Glomerular endothelial cell (primary cell): ENCODE measurements around the gene ALG8. TPM values are rescaled to one million over a fixed set of nuclear protein-coding genes. Genes with fewer than 3 reads are reported as not detected.
"Not testable (repeated sequence)": the region's sequence is repeated elsewhere in the genome, so short reads cannot be mapped to it uniquely, and the experiment has no call there.

ENCODE experiments used
- DNase-seq: peaks from one replicate; pipeline ENCODE4 v3.0.0-alpha.2; 2011; ENCODE audit warnings: low read depth, low spot score; ENCODE audit errors: extremely low read depth
- total RNA-seq: library from RNA; depleted of rRNA; stranded (reverse); fragments of >200 nt; gene quantifications from 2 replicates; pipeline ENCODE4 v1.2.3, GENCODE V29; 2015

The ALG8 gene
- total RNA-seq, 1 donor from 2014 or later, result 25.8 TPM

- DNase-seq, result no peak
These were observed 30.1 kb downstream of the ALG8 start for GRCh38 chr11:78109081-78110015.

GRCh38 chr11:78100676-78101472, 38.6 kb downstream of the ALG8 start:
- DNase-seq, result no peak

DNA sequence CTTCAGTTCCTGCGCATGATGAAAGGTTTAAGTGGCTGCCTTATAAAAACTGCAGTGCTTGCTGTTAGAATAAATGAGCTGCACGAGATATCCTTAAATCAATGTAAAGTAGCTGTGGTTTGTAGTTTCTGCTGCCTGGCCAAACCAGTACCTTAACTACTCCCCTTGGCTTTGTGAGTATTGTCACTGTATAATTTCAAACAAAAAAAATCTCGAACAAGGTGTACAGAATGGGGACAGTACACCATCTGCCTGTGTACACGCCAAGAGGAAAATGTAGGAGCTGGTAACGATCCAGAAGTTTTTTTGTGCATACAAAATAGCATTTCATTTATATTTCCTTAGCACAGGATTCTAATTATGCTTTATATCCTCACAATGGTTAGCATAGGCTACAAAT, 39.2 kb downstream of the ALG8 start:
- DNase-seq, result no peak

DNA sequence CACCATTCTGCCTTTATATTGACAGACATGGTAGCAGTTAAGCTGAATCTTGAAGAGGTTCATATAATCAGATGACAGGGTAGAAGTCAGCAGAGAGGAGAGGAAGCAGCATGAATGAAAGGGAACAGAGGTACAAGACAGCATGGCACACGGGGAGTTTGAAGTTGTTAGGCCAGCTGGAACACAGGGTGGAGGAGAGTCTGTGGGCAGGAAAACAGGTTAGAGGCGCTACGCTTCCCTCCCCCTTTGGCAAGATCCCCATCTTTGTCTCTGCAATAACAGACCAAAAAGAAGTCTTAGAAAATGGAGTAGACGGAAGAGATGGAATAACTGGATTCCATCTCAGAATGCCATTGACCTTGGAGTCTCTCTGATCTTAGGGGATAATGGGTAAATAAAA, 39.8 kb downstream of the ALG8 start:
- no peak for DNase-seq

DNA sequence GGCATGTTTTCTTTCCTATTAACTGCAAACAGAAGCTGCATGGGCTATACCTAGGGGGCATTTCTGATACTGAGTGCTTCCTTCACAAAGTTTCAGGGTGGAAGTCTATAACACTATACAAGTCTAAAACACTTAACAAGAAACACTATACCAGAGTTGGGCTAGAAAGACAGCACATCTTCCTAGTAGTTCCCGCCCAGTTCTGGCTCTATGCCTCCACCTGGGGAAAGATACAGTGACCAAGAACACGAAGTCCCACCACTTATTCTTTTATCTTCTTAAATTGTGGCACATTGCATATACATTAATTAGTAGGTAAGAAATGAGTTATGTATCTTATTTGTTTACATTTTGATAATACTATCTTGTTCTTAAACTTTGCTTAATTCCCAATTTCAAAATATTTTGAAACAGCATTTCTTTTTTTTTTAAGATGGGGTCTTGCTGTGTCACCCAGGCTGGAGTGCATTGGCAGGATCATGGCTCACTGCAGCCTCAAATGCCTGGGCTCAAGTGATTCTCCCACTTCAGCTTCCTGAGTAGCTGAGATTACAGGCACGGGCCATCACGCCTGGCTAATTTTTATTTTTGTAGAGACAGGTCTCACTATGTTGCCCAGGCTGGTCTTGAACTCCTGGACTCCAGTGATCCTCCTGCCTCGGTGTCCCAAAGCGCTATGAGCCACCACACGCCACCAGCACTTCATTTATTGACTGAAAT, 41.6 kb downstream of the ALG8 start:
- no peak for DNase-seq

- DNase-seq, result no peak
These were observed 45.2 kb downstream of the ALG8 start for GRCh38 chr11:78094250-78094649.

- not testable (repeated sequence) for DNase-seq
These were observed 52.8 kb downstream of the ALG8 start for GRCh38 chr11:78086521-78087074.

- DNase-seq, result no peak
These were observed 53.5 kb downstream of the ALG8 start for GRCh38 chr11:78085972-78086371.

- not testable (repeated sequence) for DNase-seq
These were observed 54.9 kb downstream of the ALG8 start for GRCh38 chr11:78084506-78084905.

DNA sequence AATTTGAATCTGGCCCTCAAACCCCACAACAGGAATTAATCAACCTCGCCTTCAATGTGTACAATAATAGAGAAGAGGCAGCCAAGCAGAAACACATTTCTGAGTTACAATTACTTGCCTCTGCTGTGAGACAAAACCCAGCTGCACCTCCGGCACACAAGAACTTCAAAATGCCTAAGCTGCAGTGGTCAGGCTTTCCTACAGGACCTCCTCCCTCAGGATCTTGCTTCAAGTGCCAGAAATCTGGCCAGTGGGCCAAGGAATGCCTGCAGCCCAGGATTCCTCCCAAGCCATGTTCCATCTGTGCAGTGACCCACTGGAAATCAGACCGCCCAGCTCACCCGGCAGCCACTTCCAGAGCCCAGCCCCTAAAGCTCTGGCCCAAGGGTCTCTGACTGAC, 56.4 kb downstream of the ALG8 start:
- no peak for DNase-seq

GRCh38 chr11:78082146-78082545, 57.3 kb downstream of the ALG8 start:
- no peak for DNase-seq

- DNase-seq, result no peak
These were observed 57.8 kb downstream of the ALG8 start for GRCh38 chr11:78081583-78081982.

DNA sequence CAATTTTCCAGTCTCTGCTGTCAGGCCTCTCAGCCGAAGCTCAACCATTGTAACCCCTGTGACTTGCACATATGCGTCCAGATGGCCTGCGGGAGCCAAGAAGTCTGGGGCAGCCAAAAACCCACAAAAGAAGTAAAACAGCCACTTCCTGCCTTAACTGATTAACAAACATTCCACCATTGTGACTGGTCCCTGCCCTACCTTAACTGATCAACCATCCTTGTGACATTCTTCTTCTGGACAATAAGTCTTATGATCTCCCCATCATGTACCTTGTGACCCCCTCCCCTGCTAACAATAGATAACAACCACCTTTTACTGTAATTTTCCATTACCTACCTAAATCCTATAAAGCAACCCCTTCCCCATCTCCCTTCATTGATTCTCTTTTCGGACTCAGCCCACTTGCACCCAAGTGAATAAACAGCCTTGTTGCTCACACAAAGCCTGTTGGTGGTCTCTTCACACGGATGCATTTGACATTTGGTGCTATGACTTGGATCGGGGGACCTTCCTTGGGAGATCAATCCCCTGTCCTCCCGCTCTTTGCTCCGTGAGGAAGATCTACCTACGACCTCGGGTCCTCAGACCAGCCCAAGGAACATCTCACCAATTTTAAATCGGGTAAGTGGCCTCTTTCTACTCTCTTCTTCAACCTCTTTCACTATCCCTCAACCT, 58.5 kb downstream of the ALG8 start:
- peak; percentile 7 for DNase-seq

DNA sequence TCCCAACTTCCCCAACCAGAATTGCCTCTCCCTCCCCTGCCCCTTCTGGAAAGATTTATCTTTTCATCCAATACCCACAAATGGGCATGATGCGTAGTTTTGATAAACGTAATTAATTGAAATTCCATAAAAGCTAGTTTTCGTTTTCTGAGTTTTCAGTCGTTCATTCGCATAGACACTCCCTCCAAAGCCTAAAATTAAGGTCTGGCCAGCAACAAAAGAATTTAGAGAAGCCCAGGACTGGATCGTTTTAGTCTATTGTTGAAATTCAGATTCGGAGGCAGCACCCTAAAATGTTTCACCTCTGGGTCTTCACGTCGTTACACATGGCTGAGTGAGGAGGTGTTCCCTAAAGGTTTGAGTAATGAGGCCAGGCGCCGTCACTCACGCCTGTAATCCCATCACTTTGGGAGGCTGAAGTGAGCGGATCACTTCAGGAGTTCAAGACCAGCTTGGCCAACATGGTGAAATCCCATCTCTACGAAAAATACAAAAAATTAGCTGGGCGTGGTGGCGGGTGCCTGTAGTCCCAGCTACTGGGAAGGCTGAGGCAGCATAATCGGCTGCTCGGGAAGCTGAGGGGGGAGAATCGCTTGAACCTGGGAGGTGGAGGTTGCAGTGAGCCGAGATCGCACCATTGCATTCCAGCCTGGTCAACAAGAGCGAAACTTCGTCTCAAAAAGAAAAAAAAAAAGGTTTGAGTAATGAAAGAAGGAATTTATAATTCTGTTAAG, 59.2 kb downstream of the ALG8 start:
- no peak for DNase-seq

DNA sequence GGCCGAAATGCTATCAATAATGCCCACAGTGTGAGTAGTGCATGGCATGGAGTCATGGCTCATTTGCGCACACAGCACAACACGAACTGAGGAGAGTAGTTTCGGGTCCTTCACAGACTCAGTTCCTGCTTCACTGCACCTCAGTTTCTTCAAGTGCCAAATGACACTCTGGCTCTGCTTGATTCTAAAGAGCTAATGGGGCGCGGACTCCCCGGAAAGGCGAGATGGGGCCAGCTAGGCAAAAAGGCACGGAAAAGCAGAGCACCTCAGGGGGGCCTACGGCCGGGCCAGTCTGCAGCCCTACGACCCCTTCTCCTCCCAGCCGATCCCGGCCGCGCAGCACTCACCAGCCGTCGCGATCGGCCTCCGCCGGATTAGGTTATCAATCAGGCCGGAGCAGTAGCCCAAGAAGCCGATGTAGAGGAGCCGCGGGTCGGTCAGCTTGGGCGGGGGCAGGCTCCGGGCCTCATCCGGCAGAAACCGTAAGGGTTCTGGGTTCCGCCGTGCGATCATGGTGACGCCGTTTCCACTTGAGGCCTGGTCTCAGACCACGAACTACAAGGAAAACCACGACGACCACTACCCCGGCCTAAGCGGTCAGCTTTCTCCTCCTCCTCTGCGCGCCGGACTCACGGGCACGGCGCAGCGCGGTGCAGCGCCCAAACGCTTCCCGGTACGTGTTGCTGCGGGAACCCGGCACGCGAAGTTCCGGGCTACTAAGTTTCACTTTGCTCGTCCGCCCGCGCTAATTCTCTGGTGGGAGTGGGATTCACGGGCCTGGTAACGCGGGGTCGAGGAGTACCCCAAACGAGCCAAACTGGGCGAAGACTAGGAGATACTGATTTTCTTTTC, 60.0 kb downstream of the ALG8 start, which contains the start of gene NDUFC2:
NDUFC2 (minus strand) TSS at position 631 of the 852 bp plus-strand sequence; CDS start at position 513, 118 bp downstream.
- DNase-seq, result peak; percentile 47

DNA sequence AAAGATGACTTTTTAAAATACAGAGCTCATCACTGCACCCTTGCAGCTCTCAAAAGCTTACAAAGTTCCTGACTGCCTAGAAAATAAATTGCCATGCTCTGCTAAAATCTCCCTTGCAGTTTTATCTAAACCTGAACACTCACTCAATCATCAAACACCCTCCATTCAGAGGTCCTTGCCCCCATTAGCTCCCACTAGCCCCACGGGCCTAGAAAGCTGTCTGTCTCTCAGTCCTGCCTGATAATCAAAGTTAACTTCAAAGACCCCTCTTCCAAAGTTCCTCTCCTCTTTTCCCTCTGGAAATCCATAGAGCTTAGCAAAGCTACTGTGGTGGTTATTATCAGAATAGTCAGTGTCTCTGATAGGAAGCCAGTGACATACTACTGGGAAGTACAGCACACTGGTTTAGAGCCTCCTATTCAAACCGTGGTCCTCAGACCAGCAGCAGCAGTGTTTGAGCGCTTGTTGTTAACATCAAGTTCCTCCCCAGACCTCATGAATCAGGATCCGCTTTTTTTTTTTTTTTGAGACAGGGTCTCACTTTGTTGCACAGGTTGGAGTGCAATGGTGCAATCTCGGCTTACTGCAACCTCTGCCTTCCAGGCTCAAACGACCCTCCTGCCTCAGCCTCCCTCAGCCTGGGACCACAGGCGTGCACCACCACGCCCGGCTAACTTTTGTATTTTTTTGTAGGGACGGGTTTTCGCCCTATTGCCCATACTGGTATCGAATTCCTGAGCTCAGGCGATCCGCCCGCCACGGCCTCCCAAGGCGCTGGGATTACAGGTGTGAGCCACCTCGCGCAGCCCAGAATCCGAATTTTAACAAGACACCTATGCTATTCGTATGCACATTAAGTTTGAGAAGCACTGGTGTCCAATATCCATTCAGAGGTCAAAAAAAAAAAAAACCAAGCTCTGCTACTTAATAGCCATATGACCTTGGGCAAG, 60.9 kb downstream of the ALG8 start:
- no peak for DNase-seq

DNA sequence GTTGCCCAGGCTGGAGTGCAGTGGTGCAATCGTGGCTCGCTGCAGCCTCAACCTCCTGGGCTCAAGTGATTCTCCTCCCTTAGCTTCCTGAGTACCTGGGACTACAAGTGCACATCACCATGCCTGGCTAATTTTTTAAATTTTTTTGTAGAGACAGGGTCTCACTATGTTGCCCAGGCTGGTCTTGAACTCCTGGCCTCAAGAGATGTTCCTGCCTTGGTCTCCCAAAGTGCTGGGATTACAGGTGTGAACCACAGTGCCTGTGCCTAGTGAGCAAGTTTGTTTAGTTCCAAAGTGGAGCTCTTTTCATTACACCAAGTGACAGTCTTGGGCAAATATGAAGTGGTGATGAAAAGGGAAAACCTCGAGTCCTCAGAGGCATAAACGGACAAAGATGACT, 61.8 kb downstream of the ALG8 start:
- not testable (repeated sequence) for DNase-seq
